GM15510 (cell line): ENCODE measurements around the gene CTSD.

Source experiments
- POLR2A ChIP-seq: IDR thresholded peaks from 3 replicates; pipeline ENCODE4 v1.6.1; 2011; ENCODE audit warnings: borderline replicate concordance; ENCODE audit not compliant: insufficient read length; ENCODE audit errors: extremely low read depth

Gene CTSD

GRCh38 chr11:1784761-1785650, 21.3 kb upstream of the CTSD start:
- TF ChIP-seq POLR2A, result no peak

DNA sequence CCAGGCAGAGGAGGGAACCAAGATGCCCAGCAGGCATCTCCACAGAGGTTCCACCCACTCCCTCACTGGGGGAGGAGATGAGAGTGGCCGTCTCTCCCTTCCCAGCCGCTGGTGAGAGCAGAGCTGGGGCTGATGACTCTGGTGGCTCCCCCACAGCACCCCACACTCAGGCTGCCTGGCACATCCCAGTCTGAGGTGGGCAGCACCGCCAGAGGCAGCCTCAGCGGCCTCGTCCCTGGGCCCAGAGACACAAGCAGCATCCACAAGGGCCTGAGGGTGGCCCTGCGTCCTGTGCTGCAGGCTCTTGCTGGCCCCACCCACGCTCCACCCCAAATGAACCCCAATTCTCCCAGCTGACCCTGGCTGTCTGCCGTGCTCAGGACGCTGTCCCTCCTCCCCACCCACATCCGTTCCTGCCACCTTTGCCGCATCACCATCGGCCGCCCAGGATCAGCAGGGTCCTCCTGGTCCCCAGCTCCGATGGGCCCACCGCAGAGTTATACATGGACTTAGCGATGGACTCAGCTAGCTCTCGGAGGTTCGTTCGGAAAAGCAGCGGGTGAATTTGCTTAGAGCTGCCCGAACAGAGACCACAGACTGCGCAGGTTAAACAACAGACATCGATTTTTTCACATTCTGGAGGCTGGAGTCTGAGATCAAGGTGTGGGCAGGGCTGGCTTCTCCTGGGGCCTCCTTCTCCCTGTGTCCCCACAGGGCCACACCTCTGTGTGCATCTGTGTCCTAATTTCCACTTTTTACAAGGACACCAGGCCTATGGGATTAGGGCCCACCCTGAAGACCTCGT, 20.2 kb upstream of the CTSD start:
- no peak for TF ChIP-seq POLR2A

- no peak for TF ChIP-seq POLR2A
Observed at GRCh38 chr11:1782831-1783724, 19.4 kb upstream of the CTSD start.

DNA sequence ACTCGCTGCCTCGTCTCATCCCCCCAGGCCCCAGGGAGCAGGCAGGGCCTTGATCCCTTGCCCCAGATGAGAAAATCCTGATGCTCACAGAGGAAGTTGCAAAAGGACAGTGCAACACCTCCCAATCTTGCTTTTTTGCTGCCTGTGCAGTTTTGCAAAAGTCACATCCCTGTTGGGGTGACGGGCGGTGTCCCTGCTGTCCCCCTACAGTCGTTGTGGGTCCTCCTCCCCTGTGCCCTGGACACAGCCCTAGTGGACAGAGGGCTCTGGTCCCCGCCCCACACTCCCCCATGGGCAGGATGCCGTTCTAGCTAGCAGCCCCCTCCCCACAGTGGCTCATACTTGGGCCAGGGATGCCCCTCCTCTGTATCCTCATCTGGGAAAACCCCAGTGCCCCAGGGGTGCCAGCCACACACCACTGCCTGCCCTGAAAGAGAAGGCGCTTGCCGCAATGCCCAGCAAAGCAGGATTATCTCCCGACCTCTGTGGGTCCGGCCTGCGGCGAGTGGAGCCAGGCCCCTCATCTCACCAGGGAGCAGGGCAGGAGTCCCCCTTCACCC, 18.4 kb upstream of the CTSD start:
- TF ChIP-seq POLR2A, result no peak

DNA sequence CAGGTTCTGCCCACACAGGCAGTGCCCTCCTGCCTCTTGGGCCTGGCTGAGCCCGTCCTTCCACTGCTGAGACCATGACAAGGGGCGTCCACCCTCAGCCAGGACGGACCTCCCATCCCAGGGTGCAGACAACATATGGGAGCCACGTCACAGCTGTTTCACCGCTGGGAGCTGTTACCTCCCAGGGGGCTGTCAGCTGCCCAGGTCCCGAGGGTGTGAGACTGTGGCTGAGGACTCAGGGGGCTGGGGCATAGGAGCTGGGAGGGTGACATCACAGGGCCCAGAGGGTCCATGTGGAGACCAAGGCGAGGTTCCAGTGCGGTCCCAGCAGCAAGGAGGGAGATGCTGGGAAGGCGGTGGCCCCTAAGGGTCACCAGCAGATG, 17.9 kb upstream of the CTSD start:
- no peak for TF ChIP-seq POLR2A

- no peak for TF ChIP-seq POLR2A
Observed at GRCh38 chr11:1780700-1781592, 17.2 kb upstream of the CTSD start.

- TF ChIP-seq POLR2A, result no peak
Observed at GRCh38 chr11:1779806-1780699, 16.3 kb upstream of the CTSD start.

GRCh38 chr11:1779034-1779805, 15.5 kb upstream of the CTSD start:
- TF ChIP-seq POLR2A, result no peak

GRCh38 chr11:1778141-1778911, 14.6 kb upstream of the CTSD start:
- no peak for TF ChIP-seq POLR2A

GRCh38 chr11:1777737-1778136, 14.0 kb upstream of the CTSD start:
- TF ChIP-seq POLR2A, result no peak

GRCh38 chr11:1776944-1777715, 13.4 kb upstream of the CTSD start:
- TF ChIP-seq POLR2A, result no peak

DNA sequence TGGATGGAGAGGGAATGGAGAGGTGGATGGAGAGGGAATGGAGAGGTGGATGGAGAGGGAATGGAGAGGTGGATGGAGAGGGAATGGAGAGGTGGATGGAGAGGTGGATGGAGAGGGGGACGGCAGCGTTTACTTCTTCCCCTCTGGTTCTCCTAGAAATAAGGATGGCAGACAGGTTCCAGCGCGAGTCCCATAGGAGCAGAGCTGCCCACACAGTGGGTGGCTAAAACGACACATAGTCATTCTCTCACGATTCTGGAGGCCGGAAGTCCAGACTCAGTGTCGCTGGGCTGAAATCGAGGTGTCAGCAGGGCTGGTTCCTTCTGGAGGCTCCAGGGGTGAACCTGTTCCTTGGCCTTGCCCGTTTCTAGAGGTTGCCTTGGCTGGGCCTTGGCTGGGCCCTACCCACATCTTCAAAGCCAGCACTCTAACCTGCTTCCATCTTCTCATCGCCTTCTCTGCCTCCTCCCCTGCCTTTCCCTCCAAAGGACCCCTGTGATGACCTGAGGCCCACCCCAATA, 12.7 kb upstream of the CTSD start:
- no peak for TF ChIP-seq POLR2A
